GM18505 (cell line): ENCODE results near the gene SPRYD4.
A peak's percentile ranks its signal among the peaks of the same experiment; 100 is the strongest.
"Not testable (repeated sequence)": the region's sequence is repeated elsewhere in the genome, so short reads cannot be mapped to it uniquely, and the experiment has no call there.

ENCODE experiments used
- ATAC-seq: cut with Tn5 transposase; IDR thresholded peaks from one replicate; pipeline ENCODE4 v1.9.1; 2021; ENCODE audit not compliant: unreplicated experiment
- POLR2A ChIP-seq: IDR thresholded peaks from 4 replicates; pipeline ENCODE4 v1.6.1; 2011; ENCODE audit warnings: borderline replicate concordance; ENCODE audit not compliant: insufficient read depth, insufficient read length; ENCODE audit errors: extremely low read depth

SPRYD4 gene

DNA sequence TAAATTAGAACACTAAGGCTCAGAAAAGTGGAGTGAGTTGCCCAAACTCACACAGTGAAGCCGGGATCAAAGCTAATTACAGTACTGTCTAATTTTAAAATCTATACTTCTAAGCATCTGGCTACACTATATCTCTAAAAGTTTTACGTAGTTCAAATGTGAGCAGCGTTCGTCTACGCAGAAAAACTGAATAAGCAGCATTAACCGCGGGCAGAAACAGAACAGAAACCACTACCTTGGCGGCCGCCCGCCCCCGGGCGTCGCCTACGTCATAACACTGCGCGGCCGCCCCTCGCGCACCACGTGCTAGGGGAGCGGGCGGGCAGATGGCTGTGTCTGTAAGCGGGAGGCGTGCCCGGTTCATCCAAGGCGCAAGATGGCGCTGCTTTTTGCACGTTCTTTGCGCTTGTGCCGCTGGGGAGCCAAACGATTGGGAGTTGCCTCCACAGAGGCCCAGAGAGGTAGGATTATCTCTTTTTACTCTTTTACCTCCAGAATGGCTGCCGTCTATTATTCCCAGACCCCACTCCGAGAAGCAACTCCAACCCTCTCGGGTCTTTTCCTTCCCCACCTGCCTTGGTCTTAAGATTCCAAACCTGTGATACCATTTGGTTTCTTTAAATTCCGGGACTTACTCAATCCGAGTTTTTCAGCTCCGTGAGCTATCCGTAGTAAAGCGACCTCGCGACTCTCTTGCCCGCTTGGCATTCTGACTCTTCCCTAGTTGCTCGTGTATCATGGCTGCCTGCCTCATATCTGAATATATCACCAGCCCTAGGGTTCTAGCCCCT, at the start of gene SPRYD4:
Gene SPRYD4, plus strand, starts transcription at position 363 of the 791 bp plus-strand sequence. Its CDS starts 14 bp downstream, at position 377.
- peak; percentile 94 for ATAC-seq
- TF ChIP-seq POLR2A, result peak; percentile 97

DNA sequence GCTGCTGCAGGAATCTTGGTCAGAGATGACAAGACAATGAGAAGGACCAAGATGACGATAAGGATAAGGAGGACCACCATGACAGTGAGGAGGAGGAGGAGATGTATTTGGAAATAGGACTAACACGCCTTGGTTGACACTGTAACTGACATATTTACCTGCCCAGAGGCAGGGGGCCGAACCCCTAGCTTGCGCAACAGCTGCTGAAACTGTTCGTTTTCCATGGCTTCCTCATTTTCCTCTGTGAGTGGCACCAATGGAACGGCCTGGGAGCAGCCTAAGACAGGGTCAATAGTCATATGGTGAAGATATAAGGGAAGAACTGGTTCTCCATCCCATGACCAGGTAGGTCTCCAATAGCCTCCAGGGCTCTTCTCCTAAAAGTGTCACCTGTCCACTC, 48.0 kb upstream of the SPRYD4 start:
- ATAC-seq, result no peak
- no peak for TF ChIP-seq POLR2A

DNA sequence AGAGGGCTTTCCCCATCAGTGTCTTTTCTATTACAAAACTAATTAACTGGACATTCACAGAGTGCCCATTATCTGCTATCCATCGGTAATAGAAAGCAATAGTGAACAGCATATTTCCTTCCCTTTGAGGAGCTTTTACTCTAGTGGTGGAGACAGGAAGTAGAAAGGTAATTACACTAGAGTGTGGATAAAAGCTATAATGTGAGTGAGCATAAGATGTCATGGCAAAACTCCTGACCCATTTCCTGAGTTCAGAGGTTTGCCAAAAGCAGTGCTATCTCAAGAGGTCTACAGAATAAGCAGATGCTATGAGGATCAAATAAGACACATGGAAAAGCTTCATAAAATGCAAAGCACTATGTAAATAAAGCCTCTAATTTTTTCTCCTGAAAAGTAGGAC, 43.2 kb upstream of the SPRYD4 start:
- TF ChIP-seq POLR2A, result no peak
- ATAC-seq, result no peak

DNA sequence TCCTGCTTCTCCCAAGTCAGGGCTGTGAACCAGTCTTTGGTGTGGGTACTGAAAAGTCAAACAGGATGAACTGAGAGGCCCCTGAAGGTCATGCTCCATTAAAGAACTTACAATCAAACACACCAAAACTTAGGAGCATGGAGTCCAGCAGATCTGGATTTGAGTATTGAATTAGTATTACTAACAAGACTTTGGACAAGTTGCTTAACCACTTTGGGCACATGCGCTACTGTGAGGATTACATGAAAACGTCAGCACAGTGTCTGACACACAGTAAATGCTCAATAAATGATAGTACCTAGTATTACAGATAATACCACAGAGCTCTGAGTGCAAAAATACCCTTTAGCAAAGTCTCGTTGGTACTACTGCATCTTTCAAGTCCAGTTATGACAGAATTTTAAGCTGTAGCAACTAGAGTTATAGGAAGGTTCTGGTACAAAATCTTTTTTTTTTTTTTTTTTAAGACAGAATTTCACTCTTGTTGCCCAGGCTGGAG, 42.4 kb upstream of the SPRYD4 start:
- ATAC-seq, result no peak
- TF ChIP-seq POLR2A, result no peak

DNA sequence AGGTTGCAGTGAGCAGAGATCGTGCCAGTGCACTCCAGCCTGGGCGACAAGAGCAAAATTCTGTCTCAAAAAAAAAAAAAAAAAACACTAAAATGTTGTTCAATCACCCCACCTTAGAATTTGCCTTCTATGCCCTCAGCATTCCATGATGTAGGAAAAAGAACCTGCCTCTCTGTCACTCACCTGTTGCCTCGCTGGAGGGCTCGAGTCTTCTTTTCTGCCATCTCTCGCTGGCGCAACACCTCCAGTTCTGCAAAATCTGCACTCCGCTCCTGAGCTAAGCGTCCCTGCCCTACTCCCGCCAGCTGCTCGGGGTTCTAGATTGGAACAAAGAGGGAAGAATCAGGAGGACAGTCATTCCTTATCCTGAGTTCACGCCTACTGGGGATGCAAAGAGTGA, 37.1 kb upstream of the SPRYD4 start:
- no peak for ATAC-seq
- TF ChIP-seq POLR2A, result no peak

DNA sequence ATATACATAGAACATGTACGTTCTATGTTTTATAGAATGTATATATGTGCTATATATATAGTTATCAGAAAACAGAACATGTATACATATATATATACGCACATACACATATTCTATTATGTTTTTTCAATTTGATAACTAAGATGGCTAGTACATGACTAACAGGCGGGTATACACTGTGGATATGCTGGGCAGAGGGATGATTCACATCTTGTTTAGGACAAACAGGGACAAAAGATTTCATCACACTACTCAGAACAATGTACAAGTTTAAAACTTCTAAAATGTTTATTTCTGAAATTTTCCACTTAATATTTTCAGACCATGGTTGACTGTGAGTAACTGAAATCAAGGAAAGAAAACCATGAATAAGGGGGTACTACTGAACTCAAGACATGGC, 36.5 kb upstream of the SPRYD4 start:
- ATAC-seq, result no peak
- no peak for TF ChIP-seq POLR2A

DNA sequence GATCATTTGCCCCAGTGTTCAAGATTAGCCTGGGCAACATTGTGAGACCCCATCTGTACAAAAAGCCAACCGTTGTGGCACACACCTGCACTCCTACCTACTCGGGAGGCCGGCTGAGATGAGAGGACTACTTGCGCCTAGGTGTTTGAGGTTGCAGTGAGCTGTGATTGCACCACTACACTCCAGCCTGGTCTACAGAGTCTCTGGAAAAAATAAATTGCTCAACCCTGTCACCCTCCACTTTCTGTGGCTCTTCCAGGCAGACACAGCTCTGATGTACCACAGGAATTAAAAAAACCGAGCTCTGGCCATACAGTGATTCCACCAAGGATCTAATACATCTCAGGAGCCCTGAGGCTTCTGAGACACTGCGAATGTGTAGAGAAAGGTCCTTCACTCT, 33.5 kb upstream of the SPRYD4 start:
- no peak for TF ChIP-seq POLR2A
- ATAC-seq, result no peak

DNA sequence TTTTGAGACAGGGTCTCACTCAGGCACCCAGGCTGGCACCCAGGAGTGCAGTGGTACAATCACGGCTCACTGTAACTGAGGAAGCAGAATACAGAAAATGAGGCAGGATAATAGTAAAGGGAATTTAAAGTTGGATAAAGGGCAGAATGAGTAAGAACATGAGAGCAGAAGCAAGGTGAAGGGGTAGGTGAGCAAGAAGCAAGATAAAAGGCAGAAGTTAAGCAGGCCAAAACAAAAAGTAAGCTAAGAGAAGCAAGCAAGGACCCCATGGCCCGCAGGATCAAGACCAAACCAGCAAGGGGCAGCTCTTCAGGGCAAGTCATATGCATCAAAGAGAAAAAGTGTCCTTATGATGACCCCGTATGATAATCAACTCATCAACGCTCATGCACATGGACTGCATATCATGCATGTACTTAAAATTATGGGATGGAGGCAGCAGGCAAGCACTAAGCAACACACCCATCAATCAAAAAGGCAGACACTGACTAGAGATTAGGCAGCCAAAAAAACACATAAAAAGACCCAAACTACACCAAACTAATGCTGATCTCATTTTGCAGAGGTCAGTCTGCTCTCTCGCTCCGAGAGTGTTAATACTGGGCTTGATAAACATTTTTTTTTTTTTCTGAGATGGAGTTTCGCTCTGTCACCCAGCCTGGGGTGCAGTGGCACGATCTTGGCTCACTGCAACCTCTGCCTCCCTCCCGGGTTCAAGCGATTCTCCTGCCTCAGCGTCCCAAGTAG, 30.8 kb upstream of the SPRYD4 start:
- TF ChIP-seq POLR2A, result no peak
- no peak for ATAC-seq

DNA sequence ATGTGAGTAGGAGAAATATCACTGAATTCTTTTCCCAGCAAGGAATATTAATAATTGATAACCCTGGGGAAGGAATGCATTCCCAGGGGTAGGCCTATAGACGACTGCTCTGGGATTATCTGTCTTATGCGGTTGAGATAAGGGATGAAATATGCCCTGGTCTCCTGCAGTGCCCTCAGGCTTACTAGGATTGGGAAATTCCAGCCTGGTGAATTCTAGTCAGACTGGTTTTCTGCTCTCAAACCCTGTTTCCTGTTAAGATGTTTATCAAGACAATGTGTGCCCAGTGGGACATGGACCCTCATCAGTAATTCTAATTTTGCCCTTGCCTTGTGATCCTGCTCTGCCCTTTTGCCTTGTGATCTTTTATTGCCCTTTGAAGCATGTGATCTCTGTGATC, 25.2 kb upstream of the SPRYD4 start:
- ATAC-seq, result not testable (repeated sequence)

DNA sequence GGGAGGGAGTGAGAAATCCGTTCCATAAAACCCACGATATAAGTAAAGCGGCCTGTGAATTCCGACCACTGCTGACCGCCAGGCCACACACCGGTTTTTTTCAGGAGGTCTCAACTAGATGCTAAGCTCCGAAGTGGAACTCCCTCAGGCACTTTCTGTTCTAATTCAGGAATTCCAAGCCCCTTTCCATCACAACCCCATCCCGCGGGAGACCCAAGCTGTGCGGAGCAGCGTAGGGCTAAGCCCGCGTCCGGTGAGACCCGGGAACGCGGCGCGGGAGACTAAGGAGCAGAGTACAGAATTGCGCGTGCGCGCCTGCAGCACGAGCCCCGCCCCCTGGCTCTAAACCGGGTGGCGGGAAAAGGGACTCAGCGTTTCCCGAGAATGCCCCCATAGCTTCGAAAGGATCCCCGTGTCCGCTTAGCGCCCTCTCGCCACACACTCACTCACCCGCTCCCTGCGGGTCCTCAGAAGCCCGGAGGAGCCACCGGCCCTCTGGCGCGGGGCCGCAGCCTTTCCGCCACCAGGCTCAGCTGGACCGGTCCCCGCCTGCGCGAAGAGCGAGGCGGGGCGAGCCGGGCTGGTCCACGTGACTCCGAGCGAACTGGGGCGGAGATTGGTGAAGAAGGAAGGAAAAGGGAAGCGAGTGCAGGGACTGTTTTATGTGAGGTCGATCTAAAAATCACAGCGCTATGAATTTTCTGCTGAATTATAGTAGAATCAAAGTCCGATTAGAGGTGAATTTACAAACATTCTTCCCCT, 19.3 kb upstream of the SPRYD4 start, which contains the start of gene TIMELESS:
Gene TIMELESS, minus strand, starts transcription at position 567 of the 762 bp plus-strand sequence. CDS start 15,256 bp downstream, outside the sequence.
- peak; percentile 85 for TF ChIP-seq POLR2A
- peak; percentile 97 for ATAC-seq

DNA sequence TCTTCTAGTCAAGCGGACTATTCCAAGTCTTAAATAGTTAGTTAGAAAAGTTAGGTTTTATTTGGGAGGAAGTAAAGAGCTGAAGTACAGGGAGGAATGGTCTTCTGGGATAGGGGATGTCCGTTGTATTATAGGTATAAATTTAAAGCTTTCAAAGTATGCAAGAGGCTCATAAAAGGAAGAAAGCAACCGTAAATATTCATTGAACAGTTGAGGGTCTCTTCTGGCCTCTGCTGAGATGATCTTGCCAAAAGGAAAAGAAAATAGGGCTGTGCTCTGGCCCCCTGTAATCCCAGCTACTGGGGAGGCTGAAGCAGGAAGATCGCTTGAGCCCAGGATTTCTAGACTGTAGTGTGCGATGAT, 18.8 kb upstream of the SPRYD4 start:
- ATAC-seq, result no peak
- no peak for TF ChIP-seq POLR2A

DNA sequence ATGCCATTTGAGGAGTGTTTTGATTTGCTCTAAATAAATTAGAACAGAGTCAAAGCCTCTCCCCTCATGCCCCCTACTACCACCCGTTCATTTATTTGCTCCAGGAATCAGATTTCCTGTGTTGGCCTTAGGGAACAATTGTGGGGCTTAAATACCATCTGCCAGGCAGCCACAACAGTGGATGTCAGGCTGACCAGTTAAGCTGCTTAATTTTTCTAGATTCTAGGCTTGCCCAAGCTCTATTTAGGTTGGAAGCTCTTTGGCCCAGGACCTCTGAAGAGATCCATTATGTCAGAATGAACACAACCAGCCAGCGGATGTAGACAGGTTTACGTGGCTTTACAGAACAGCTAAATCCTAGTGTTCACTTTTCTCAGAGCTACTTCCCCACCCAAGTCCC, 18.1 kb upstream of the SPRYD4 start:
- no peak for TF ChIP-seq POLR2A
- ATAC-seq, result no peak

DNA sequence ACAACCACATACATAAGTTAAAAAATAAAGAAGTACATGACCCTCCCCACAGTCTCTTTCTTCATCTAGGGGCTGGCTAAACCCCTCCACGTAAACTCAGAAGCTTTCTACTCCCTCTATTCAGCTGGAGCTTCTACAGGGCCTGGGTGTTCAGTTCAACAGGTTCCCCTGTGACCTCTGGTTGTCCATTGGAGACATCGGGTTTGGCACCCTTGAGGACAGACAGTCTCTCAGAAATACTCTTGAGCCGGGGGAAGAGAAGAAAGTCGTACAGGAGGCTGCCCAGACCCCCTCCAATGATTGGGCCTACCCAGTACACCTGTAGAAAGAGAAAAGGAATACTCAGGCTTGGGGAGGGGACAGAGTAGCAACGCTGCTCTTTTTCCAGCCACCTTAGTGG, 17.2 kb upstream of the SPRYD4 start:
- TF ChIP-seq POLR2A, result no peak
- ATAC-seq, result no peak
